HG02885 (cell line): Measurements from ENCODE around the gene BCAS3.

Experiments used
- ATAC-seq: cut with Tn5 transposase; IDR thresholded peaks from one replicate; pipeline ENCODE4 v1.9.1; 2021; ENCODE audit warnings: mild to moderate bottlenecking; ENCODE audit not compliant: unreplicated experiment, poor library complexity

BCAS3 gene

DNA sequence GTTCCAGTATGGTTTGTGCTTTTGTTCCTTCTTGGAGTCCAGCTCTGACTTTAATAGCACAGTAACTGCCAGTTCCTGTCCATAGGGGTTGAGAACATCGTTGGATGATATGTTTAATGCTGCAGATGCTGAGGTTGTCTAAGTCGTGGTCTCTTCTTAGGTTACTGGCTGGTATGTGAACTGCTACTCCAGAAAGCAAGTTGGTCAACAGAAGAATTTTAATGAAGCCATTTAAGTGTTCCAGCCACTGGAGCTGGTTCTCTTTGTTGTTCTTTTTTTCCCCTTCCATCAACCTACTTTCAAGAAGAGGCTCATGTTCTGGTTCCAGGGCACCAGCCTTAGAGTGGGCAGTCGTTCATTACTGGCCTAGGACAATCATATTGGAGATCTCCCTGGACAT is 581.7 kb downstream of the BCAS3 start:
- no peak for ATAC-seq

DNA sequence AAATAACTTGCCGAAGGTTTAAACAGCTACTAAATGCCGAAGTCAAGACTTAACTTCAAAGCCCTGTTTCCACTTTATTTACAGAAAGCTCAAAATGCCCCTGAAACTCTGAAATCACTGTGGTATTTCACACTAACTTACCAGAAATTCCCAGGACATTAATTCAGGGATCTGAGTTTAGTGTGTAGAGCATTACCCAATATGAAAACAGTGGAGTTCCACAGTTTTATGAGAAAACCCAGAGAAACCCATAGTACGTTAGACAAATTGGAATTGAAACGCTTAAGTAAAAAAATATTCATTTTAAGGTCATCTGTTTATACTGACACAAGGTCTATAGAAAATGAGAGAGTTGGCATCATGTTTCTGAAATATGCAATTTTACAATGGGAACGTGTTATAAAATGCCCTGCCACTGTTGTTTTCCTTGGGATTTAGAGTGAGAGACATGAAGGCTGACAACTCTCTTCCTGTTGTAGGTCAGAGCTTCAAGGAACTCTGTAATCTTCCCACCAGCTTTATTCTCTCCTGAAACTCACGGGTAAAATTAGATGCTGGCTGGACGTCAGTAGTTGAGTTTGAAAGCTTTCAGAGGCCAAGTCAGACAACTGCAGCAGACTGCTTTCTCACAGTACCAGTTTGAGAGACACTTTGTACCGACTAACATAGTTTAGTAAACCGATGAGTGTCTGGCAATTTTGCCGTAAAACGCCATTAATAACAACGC is 582.6 kb downstream of the BCAS3 start:
- ATAC-seq: no peak

DNA sequence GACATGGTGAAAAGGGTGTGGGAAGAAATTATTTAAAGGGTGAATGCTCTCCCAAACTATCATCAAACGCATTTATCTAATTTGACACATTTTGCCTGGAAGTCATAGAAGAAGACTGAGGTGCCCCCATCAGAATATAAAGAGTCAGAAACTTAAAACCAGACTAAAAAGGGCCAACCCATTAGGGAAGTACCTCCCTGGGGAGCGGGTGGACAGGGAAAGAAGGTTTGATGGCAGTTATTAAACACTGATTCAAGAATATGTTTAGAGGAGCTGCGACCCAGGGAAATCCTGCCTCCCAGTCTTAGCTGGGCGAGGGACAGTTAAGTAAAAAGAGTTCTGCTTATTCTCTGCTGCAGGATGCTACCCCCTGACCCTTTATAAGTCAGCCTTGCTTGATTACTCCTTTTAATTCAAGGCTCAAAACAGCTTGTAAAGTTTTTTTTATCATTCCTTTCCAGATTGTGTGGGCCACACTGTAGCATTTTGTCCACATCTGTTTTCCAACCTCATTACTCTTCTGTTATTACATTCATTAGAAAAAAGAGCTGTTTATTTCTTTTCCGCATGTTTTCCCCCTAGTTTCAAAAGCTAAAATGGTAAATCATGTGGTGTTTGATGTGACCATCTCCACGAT is 583.5 kb downstream of the BCAS3 start:
- no peak for ATAC-seq

DNA sequence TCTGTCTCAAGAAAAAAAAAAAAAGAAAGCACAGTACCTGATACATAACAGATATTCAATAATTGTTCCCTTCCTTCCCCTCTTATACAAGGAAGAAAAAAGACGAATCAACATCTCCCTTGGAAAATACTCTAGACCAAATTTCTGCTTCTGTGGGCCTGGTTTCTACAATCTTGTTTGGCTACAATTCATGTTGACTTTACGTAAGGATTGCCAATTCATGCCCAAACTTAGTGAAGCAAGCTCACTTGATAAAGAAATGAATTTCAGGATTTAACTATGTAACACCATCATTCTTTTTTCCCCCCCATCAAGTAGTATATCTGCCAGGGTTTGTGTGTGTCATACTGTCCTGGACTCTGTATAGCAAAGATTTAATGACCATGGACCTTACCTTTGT is 587.7 kb downstream of the BCAS3 start:
- ATAC-seq: no peak

DNA sequence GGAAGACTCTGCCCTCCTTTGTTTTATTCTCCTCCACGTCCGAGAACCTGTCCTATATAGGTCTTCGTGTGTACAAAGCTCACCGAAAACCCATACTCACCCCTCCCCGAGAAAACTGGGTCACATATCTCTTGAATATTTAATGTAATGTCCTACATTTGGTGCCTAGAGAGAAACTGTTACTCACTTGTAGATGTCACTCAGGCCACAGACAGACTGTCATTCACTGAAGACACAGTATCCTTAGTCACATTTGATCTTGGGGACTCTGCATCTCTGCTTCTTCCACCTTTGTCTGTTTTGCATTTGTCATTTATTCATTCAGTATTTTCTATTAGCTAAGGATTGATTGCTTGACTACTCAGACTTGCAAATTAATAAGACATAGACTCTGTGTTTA is 590.2 kb downstream of the BCAS3 start:
- ATAC-seq: no peak

DNA sequence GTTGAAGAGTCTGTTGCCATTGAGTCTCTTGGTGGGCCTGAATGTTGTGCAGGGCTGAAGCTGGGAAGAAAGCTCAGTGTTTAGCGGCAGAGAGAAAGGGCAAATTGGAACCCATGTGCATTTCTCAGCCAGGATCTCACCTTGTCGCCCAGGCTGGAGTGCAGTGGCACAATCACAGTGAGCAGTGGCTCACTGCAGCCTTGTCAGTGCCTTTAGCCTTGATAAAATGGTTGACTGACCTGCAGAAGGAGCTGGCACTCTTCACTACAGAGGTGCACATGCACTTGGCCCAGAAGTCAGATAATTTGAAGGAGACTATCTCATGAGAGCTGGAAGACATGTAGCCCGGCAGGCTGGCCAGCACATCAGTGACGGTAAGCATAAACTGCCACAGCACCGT is 597.7 kb downstream of the BCAS3 start:
- no peak for ATAC-seq

DNA sequence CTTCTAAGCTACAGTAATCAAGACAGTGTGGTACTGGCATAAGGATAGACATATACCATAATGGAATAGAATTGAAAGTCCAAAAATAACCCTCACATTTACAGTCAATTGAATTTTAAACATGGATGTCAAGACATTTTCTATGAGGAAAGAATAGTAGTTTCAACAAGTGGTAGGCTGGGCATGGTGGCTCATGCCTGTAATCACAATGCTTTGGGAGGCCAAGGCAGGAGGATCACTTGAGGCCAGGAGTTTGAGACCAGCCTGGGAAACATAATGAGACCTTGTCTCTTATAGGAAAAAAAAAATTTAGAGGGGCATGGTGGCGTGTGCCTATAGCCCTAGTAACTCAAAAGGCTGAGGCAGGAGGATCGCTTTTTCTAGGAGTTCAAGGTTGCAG is 599.2 kb downstream of the BCAS3 start:
- ATAC-seq: no peak

DNA sequence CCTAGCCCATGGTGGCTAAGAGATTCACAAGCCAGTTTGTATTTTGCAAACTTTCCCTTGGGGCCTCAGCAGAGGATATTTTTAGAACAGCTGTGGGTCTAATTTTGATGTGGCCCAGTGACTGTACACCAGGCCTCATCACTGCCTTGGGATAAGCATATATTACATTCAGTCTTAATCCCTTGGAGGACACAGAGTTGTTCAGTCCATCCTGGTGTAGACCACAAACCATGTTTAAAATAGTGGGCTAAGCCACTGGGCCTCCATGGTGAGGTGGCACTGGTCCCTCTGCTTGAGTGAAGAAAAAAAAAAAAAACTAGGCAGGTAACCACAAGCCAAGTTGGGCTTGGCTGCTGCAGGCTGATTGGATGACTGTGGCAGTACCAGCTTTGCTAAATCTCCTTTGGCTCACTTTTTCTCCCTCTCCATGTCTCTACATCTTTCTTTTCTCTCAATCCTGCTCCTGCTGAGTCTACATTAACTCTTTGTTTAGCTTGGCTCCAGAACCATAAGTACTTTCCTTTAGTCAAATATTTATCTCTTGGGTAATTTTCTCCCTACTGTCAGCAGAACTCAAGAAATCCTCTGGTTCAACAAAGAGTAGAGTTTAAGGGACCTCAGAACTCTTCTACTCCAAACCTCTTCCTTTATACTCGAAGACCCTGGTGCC is 602.0 kb downstream of the BCAS3 start:
- ATAC-seq: no peak

DNA sequence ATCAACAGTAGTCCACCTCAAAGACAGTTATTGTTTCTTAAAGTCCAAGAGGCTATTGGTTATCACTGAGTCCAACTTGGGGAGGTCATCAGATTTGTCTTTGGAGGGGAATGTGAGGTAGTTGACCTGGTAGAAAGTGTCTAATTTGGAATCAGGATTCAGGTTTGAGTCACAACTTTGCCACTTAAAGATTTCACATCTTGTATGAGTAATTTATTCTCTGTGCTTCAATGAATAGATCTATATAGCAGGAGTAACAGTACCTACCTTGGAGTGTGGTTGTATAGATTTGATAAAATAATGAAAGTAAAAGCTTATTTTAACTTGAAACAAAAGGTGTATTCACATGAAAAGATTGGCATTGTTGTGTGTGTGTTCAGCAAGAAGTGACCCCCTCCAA is 602.7 kb downstream of the BCAS3 start:
- no peak for ATAC-seq

DNA sequence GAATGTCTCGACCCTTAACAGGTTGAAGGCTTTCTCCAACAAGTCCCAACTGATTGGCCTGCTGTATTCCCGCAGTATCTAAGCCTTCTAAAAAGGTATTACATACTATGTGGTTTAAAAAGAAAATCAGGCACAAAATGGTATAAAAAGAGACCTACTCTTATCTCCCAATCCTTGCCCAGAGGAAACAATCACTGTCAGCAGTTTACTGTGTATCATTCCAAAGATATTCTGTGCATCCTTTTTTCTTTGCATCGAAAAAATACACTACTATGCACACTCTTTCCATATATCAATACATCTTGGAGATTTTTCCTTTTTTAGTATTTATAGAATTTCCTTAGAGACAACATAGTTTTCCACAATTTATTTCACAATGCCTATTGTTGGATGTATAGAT is 603.2 kb downstream of the BCAS3 start:
- no peak for ATAC-seq

DNA sequence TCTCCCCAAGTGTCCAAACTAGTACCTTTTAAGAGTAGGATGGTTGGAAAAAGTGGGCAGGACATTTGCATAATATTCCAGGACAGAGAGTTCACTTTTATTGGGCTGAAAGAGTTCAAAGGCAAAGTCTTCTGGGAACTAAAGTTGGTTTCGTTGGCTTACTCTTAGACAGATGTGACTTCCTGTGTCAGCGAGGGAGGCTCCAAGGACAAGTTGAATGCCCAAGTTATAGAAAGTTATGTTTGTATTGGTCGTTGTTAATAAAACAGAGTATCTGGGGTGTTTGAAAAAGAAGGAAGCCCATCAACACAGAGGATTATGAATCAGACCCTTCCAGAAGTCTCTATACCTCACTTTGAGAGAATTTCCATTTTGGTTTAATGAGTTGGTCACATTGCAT is 604.7 kb downstream of the BCAS3 start:
- no peak for ATAC-seq

DNA sequence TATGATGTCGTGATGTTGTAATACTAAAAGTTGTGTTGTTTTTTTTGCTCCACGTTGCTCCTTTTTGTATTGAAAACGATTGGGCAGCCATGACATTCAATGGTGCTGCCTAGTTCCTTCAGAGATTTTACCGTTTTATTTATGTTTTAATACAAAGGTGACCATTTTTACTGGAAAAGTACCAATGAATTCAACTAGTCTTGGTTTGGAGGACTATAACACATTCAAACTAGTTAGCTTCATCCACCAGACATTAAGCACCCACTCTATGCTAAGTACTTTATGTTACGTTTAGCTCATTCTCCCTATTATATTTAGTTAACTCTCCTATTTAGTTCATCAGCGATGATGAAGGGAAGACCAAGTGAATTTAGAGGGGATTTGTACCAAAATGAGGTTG is 605.4 kb downstream of the BCAS3 start:
- no peak for ATAC-seq

DNA sequence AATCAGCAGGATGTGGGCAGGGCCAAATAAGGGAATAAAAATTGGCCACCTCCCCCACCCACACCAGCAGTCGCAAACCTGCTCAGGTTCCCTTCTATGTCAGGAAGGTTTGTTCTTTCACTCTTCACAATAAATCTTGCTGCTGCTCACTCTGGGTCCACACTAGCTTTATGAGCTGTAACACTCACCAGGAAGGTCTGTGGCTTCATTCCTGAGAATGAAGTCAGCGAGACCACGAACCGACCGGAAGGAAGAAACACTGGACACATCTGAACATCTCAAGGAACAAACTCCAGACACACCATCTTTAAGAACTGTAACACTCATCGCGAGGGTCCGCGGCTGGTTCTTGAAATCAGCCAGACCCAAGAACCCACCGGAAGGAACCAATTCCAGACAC is 606.5 kb downstream of the BCAS3 start:
- no peak for ATAC-seq

DNA sequence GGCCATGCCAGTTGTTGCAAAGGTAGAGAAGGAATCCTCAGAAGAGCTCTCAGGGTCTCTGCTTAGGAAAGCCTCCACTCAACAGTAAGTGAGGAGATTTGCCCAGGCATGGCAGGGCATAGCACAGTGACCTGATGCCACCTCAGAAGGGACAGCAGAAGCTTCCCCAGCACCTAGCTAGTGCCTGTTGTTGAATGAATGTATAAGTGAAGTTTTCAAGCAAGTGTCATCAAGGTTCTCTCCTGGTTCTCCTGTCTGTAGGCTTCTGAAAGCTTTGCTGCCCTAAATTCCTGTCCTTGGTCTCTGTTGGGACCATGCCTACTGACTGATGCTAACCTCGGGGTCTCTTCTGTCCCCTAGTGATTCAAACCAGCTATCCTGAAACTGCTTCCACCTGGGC is 607.1 kb downstream of the BCAS3 start:
- no peak for ATAC-seq

DNA sequence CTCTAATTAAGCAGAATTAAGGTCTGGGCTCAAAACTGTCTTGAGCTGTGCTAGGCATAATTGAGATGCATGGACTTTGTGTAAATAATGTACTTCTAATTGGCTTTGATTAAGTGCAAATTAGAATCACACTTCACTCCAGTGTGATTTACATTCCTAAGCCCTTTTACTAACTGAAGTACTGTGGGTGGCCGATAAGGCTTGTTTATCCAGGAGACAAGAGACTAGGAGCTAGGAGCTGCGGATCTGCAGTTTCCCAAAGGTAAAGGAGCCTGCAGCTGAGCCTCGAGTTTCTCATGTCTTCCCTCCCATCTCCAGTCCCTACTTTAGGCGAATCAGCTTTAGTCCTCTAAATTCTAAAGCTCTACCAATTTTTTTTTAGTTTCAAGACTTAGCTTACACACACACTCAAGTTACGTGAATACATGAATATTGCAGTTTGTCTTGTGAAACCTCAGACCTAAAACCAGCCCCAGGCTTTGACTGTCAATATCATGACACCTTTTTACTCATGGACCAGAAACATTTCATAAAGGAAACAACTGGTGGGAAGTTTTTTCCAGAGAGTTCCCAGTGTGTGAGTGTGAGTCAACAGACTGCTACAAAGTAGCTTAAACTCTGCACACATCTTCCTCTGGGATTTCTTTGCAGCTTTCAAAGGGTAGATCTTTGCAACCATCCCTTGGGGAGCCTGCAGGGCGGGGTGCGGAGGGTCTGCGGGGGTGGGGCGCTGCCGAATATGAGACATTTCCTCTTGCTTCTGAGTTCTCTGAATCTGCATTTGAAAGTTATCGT is 608.1 kb downstream of the BCAS3 start:
- no peak for ATAC-seq

DNA sequence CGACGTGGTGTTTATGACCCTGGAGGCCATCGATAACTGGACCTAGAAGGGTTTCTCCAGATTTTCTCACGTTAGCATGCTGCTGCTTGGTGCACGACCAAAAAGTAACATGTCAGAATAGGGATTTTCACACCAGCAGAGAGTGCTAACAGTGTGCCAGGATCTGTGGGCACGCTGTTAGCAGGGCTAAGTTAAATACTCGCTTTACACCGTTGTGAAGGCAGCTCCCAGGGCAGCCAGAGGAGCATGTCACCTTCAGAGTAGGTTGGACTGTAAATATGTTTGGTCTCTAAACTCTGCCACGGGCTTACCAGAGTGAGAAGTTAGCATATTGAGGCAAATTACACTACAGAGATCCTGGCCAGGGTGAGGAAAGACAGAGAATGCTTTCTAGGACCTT is 608.8 kb downstream of the BCAS3 start:
- ATAC-seq: no peak

DNA sequence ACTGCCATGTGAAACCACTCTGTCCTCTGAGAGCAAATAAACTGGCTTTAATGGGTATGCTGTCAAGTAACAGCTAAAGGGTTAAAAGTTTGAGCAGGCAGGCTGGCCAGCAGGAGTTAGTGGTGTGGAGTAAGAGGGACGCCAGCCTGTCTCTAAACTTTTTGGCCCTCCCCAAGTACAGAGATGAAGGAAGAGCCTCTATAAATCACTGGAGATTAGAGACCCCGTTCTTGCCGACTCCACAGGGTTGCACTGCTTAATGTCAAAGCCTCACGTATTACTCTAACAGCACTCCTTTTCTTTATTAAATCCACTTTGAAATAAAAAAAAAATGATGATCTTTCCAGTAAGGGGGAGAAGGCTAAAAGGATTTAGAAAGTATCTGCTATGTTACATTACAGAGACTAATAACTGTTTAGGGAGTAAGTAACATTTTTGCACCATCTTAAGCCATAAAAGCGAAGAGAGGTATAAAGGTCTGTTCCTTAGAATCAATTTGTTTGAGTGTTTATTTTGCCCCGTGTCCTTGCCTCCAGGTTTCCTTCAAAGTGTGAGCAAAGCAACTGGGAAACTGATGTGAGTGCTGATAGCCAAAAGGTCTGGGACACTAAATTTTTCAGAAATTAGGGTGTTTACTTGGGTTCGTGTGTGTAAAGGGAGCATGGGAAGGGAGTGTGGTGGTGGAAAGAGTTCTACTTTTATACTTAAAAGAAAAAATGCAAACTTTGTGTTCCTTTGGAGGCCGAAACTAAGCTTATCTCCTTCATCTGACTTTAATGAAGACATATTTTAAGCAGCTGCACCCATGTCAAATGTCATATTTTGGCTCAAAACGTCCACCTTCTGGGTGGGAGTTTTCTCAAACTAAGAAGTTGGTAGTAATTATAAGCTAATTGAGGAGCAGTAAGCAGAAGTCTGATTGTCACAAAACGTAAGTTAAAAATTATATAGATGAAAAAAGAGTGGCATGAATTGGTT is 612.0 kb downstream of the BCAS3 start:
- ATAC-seq: no peak

DNA sequence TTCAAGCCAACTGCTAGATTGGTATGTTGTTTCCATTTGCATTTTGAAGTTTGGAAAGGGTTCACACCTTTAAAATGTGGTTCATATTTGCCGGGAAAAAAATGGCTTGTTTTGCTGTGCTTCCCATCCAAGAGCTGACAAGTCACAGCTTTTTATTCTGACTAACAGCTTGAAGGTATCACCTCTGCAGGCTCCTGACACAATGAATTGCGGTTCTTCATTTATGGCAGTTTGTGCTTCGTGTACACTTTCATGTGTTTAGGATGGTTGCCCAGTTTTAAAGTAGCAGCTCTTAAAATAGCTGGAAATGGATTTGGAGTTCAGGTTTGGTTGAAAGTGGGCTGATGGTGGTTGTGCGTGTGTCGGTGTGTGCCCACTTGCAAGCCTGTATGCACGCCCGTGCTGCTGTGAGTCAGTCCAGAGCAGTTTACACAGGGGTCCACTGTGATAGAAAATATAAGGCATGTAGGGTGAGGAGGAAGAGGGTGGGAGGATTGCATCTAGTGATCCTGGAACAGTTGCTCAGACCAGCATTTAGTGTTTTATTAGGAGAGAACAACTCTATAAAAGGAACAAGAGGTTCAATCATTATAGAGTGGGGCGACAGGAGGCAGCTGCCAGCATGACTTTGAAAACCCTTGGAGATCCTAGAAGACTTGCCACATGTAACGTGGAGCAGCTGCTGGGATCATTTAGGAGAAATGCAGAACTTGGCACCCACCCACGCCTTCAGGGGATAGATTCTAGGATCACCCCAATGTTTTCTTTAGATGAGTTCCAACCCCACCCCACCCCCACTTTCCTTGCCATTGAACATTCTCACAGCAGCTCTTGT is 614.0 kb downstream of the BCAS3 start:
- no peak for ATAC-seq

DNA sequence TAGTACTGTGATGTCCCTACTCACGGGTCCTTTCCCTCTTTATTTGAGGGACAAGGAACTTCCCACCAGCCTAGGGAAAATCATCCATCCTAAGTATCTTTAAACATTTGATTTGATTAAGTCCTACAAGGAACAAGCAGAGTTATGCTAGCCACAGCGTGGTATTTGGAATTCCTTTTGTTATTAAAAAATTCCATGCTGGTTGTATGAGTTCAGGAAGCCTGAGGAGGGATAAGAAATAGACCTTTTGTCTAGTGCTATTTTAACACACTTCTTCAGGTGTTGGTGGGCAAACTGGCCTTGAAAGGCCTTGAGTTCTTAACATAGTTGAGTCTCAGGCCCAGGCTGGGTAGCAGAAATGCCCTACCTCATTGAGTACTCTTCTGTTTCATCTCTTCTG is 616.6 kb downstream of the BCAS3 start:
- ATAC-seq: no peak
